GM21360 (cell line): ENCODE data around the gene C4orf50.

ENCODE experiments used
- ATAC-seq: cut with Tn5 transposase; IDR thresholded peaks from one replicate; pipeline ENCODE4 v1.9.1; 2021; ENCODE audit warnings: mild to moderate bottlenecking, moderate library complexity; ENCODE audit not compliant: unreplicated experiment

Gene C4orf50

DNA sequence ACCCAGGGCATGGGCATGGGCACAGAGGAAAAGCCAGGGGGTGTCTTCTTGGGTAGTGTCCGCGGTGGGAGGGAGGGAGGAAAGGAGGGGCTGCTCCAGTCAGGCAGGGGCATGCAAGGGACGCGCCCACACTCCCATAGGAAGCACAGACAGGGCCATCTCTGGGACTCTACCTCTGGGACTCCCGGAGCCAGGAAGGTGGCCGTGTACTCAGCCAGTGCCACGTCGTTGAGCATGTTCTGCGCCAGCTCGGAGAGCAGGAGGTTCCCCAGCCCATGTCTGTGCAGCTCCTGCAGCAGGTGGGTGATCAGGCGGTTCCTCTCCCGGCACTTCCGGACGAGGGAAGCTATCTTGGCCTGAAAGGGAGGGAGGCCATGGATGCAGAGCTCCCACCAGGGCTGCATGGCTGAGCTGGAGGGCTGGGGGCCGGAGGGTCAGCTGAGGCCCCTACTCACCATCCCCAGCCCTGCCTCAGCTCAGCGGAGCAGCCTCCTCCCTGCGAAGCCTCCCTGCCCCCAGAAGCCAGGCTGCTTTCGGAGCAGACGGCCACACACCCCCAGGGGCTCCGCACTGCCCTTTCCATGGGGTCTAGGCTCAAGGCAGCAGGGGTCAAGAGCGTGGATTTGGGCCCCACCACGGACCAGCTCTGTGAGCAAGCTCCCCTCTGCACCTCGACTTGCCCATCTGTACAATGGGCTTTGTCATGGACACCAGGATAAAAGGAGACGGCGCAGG is 44.6 kb downstream of the C4orf50 start:
- no peak for ATAC-seq

DNA sequence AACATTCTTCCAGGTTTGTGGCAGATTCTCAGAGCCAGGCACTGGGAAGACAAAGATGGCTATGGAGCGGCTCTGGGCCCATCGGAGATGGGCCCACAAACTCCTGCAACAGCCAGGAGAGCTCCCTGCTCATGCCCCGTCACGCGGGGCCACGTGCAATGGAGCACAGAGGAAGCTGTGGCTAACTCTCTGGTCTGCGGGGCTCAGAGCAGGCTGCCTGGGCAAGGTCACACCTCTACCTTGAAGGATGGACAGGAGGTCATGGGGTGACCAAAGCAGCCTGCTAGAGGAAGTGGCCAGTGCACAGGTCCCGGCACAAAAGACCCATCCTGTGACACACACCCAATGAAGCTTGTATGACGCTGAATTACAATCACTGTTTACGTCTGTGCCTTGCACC is 45.2 kb downstream of the C4orf50 start:
- no peak for ATAC-seq

DNA sequence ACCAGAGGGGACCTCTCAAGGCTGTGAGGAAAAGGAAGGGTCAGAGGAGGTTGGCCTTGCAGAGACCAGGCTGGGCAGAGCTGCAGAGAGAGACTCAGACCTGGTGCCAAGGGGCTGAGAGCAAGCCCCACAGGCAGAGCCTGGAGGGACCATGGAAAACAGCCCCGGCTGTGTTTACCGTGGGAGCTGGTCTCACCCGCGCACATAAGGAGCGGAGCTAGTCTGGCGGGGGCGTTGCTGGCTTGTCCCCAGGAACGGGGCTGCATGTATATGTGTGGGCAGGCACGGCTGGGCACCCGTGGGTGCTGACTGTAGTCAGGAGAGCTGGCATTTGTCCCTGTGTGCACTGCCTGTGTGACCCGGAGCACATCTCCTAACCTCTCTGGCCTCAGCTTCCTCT is 45.7 kb downstream of the C4orf50 start:
- ATAC-seq: no peak

DNA sequence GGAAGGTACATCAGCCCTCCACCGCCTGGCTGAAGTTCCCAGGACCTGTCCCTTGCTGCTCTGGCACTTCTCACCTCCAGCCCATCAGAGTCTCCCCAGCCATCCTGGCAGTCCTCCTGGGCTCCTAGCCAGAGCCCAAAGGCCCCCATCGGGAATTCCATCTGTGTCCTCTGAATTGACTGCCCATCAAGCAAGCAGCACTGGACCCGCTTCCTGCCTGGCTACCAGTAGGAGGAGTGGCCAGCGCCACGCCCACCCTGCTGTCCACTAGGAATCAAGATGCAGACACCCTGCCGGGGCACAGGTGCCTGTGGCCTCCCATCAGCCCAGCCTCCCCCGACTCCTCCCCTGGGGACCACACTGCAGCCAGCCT is 47.2 kb downstream of the C4orf50 start:
- no peak for ATAC-seq

DNA sequence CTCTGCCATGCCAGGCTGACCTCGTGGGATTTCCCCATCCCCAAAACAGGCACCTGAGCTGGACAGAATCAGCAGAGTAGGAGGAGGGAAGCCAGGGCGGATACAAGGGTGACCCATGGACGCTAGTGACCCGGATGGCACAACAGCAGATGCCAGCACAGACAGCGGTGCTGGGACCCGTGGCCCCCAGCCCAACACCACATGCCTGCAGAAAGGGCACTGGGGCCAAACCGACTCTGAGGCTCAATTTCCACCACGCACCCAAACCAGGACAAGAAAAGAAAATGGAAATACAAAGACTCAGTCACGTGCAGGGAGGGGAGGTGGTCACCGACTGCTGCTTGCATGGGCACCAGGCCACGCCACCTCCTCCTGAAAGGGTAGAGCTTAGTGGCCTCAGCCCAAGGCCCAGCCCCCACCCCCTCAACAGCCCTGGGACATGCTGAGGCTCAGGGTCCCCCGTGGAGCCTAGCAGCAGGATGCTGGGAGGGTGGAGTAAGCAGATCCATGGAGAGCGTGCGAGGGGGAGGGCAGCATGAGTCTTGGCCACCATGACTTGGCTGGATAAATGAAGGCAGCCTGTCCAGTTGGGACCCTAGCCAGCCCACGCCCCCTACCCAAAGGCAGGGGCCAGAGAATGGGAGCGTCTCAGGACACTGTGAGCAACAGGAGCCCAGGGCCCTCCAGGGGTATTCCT is 47.7 kb downstream of the C4orf50 start:
- ATAC-seq: no peak

DNA sequence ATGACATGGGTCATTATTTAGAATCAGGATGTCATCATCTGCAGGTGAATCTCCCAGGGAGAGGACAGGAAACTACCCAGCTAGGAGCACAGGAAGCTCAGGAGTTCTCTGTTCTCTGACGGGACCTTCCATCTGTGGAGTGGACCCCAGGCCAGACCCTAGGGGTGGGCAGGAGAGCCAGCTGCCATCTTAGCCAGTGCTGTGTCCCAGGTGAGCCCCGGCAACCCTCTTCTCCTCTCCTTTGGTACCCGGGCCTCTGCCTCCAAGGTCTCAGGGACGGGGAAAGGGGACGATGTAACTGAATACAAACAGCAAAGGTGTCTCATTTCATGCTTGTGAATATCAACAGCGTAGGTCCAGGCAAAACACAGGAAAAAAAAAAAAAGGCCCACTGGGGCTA is 48.5 kb downstream of the C4orf50 start:
- no peak for ATAC-seq

DNA sequence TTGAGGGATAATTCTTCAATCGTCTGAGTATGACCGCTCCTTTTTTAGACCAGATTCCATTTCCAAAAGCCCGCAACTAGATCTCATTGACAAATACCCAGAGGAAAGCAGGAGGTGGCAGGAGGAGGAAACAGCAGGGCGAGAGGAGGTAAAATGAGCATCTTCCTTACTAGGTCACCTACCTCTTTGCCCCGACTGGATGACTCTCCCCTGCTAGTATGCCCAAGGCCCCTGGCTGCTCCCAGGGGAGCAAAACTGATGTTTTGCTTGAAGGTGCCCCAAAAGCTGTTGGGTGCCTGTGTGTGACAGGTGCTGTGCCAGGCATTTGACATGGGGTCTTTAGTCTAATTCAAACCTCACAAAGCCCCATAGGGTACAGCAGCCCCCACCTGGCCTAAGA is 48.9 kb downstream of the C4orf50 start:
- no peak for ATAC-seq

DNA sequence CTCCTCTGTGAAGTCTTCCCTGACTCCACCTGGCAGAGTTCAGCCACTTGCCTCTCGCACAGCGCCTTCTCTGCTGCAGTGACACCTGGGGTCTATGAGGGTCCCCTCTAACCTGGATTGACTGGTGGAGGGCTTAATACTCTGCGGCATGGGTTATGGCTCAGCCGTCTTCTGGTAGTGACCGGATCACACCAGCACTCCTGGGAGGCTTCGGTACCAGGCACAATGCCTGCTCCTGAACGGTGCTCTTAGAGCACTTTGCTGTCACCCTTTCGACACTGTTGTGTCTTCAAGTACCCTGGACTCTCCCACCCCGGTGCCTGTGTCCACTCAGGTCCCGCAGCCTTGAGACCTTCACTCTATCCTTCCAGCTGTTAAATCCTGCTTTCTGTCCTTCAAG is 50.0 kb downstream of the C4orf50 start:
- no peak for ATAC-seq

DNA sequence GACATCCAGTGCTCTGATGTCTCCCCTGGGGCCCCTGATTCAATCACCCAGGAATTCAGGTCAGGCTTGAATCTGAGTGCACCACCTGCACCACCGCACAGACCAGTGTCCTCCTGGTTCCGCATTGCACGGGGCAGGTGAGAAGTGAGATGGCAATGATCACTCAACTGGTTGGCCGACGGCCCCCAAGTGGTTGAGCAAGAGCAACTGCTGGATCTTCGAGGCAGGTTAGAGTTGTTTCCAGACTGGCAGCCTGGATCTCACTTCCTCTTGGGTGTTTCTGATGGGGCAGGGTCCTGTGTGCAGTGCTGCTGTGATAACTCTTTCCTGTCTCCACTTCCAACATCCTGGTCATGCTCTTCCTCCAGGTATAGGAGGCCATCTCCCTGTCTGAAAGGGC is 50.4 kb downstream of the C4orf50 start:
- no peak for ATAC-seq

DNA sequence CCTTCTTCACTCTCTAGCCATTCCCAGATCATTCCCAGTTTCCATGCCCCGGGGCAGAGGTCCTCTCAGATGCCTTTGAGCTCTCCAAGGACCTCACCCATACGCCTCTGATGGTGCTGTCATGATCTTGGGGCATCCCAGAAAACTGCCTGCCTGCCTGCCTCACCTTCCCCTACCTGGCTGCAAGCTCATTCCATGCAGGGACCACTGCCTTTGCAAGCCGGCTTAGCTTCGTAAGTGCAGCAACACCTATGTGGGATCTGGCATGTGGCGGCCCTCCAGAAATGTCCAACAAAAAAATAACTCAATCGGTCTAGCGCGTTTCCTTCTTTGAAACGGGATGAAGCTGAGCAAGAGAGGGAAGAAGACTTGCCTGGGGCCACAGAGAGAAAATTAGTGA is 53.0 kb downstream of the C4orf50 start:
- no peak for ATAC-seq

DNA sequence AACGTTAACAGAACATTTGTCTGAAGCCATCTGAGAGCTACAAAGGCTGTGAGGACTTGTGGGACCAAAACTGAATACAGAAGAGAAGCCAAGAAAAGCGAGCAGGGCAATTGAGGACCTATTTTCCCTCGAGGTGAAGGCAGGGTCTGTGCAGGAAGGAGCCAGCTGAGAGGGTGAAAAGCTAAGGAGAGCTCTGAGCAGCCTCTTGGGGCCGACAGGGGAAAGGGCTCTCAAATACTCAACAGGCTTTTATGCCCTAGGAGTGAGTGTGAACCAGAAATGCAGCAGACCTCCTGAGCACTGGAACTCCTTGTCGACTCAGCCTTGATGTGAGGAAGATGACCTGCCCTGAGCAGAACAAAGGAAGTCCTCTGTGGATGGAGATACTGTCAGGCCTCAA is 54.2 kb downstream of the C4orf50 start:
- ATAC-seq: no peak

DNA sequence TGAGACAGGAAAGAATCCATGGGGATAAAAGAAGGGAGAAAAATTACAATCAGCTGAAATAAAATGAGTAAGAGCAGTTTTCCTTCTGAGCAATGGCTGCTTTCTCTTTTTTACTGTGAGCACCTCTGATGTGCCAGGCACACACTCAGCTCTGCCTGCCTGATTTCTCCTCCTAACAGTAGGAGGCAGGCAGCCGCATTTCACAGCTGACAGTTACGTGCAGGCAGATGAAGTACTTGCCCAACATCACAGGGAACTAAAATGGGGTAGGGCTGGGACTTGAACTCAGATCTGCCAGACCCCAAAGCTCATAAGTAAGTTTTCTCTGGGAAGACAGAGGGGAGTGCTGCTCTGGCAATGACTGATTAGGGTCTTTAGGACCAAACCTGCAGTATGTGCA is 54.6 kb downstream of the C4orf50 start:
- ATAC-seq: no peak

DNA sequence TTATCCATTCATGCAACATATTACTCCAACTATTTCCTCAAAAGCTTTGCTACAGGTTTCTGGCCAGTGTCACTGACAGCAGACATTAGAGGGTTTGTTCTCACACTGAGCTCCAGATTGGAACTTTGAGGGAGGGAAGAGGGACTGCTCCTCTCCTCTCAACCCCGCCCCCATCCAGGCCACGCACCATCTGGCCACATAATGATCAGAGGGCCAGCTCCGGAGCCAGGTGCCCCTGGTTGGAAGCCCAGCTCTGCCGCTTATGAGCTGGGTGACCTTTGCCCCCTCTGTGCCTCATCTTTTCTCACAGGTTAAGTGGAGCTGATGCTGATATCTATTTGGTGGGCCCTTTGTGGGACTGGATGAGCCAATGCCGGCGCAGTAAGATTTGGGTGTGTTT is 55.8 kb downstream of the C4orf50 start:
- no peak for ATAC-seq

DNA sequence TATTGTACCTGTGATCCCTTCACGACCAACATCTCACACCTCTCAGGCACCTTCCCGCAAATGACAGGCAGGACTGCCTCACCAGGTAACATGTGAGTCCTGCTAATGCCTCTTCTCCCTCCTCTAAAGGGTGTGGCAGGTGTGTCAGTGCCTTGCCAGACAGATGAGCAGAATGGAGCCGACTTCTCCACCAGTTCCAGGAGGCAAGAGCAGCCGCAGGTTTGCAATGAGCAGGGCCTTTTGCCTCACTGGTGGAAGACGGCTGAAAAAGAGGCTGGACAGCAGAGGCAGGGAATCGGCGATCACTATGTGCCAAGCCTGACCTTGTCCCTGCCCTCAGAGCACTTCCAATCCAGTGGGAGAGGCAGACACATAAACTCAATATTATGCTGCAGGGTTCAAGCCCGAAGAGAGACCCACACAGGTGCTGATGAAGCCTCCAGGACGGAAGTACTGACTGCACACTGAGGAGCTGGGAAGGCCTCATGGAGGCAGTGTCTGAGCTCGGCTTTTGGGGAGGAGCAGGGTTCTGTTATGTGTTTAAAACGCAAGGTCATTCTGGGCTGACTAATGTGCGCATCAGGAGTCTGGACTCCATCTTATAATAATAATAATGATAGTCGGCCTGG is 57.9 kb downstream of the C4orf50 start:
- ATAC-seq: no peak

DNA sequence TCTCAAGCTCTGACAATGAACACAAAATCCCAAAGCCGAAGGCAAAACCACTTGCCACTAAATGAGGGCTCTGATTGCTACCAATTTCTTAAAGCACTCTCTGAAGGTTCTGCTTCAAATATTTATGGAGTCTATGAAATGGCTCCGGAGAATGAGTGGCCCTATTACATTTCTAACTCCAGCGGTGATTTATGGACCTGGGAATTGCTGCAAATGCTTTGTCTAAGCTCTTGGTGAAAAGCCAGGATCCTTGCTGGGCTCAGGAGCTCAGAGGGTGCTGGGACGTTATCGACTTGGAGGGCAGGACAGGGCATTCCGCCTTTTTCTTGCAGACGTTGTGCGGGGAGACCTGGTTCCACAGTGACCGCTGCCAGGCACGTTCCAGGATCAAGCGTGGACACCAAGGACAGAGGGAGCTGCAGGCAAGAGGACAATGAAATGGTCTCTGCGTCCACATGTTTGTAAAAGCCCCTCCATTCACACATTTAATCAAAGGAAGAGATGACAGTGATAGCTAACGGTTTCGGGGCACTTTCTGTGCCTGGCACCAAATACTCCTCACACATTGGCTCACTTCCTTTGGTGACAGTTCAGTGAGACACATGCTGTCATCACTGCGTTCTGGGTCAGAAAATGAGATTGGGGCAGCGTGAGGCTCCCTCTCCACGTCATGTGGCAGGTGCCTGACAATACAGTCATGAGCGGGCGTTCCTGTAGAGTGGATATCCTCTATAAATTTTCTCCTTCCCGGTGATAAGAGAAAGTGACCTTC is 58.8 kb downstream of the C4orf50 start:
- ATAC-seq: no peak

DNA sequence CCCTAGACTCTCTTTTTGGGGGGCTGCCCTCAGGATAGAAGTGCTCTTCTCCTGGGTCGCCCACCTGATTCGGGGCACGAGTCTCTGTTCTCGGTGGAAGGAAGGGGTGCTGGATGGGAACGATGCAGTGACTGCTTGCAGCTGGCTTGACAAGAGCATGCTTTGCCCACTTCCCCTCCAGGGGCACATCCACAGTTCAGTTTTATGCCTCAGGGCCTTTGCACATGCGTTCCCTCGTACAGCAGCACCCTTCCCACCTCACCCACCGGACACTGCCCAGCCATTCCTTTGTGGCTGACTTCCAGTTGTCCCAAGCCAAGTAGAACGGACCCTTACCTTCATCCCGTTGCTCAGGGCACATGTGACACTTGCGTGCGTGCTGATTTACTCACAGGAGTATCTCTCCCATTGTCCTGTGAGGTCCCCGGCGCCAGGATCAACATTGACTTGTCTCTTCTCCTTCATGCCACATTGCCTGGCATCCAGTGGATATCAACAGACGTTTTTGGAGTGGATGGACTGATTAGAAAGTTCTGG is 60.0 kb downstream of the C4orf50 start:
- ATAC-seq: no peak

DNA sequence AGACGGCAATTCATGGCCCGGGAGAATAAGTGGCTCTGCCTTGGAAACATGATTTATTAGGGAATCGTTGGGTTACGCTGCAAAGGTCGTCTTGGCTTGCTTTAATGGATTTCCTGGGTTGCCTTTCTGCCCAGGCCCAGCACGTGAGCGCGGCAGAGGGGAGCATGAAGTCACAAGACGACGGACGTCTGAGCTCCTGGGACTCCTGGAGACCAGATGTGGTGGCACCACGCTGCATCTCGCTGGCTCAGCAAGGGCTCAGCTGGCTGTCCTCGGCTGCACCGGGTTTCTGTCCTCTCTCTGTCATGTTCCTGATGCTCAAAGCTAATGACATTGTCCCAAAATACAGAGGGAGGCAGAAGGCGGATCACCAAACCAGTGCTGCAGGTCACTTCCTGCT is 61.2 kb downstream of the C4orf50 start:
- ATAC-seq: no peak

DNA sequence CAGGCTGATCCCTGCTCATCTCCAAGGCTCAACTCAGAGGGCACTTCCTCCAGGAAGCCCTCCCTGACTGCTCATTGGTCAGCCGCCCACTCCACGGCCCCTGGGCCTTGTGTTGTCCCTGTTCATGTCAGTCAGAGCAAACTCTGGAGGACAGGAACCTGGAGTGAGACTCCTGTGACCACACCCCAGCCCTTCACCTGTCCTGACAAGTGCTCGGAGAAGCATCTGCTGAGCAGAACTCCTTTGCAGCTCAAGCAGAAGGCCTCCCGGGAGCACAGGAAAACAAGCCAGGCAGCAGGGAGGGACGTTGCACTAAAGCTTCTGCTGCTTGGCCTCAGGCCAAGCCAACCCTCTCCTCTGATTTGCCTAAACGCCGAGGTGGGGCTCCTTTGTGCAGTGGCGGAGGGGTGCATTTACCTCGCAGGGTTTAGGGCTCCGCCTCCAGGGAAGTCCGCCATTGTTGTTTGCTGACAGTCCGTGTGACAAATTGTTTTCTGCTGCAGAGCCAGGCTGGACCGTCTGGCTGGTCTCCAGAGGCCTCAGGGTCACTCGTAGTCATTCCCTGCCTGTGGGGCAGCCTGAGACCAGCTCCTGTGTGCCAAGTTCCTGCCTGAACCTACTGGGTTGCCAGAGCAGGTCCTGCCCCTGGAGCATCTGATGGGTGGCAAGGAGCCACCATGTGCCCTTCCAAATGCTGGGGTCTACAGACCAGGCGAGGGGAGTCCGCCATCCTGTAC is 61.8 kb downstream of the C4orf50 start:
- ATAC-seq: no peak

DNA sequence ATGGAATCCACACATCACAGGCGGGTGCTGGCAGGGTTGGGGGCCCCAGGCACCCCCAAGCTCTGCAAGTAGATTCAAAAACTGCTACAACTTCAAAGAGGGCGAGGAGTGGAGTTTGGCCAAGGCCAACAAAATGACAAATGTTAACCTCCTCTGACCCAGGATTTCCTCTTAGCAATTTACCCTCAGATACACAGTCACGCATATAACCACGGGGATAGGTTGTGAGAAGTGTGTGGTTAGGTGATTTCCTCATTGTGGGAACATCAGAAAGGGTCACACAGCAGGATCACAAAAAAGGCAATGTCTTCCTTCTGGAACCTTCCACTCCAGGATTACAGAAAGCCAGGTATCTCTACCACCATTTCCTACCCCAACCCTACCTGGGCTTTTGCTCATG is 62.4 kb downstream of the C4orf50 start:
- no peak for ATAC-seq

DNA sequence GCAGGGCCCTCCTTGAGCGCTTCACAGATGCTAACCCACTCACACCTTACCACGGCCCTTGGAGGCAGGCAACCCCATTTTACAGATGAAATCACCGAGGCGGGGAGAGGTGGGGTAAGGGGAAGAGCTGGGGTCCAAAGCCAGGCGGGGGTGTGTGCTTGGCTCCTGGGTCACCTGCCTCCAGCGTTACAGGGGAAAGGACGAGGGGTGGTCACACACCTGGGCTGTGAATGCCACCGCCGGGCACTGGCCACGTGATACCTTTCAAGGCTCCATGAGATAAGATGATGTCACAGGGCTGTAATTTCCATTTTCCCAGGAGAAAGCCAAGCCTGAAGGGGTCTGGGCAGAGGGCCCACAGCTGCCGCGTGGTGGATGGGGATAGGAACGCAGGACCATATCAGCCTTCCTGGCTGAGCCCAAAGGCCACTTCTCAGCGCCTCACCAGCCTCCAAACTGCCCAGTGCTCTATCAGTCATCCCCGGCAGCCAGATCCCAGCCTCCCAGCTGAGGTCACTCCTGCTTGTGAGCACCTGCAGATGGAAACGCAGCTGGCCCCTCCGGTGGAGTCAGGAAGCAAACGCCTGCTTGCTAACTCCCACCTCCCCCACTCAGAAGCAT is 62.9 kb downstream of the C4orf50 start:
- no peak for ATAC-seq
